ENCODE data around the gene HDAC8. TPM values are rescaled to one million over a fixed set of nuclear protein-coding genes. Genes with fewer than 3 reads are reported as not detected.

HDAC8 gene
- total and polyA plus RNA-seq, 8 donors = 13.0 to 61.1 (median 32.9) TPM

DNA sequence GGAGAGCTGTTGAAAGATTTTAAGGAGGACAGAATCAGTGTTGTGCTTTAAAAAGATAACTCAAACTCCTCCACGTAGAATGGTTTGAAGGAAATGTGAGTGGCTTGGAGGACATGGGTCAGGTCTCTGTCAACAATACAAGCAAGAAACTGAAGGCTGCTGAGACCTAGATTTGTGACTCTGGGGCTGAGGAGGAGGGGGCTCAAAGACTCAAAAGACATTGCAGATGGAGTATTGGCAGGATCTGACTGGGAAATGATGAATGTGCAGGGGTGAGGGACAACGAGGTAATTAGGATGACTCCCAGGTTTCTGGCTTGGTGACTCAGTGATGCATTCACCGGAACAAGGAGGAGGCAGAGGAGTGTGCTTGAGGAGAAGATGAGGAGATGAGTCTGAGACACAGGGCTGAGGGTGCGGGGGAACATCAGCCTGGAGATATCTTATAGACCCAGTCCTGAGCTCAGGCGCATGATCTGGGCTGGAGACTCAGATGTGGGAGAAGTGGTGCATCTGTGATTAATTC lies 292.3 kb downstream of the HDAC8 start:
- WGBS, 5 donors = 50 to 71% (median 67%) methylated on average over 5 of the region's 5 CpGs
- peaks cover 0 to 7% (median 3%) of the 10 kb centered on the region in 4 donors for H3K36me3 ChIP-seq
- H3K27ac ChIP-seq = no peak overlapping the region
- peaks cover 0 to 3% (median 0%) of the 10 kb centered on the region in 3 donors for H3K27me3 ChIP-seq
- intact Hi-C loops (cut with DNase I; ENCODE audit: low total_unique reads) = no loop called here
- TF ChIP-seq POLR2AphosphoS5 (IDR thresholded peaks at IDR 0.05) = no peak
- no peak for TF ChIP-seq CTCF (IDR thresholded peaks at IDR 0.05)
- no peak for TF ChIP-seq POLR2A (IDR thresholded peaks at IDR 0.05)
- no peak for TF ChIP-seq EP300 (IDR thresholded peaks at IDR 0.05)
- peaks cover 0 to 11% (median 9%) of the 10 kb centered on the region in 4 donors for H3K4me1 ChIP-seq
- no peak overlapping the region for H3K4me3 ChIP-seq
- no peaks in the 10 kb centered on the region for H3K9me3 ChIP-seq
- no peak for DNase-seq

Small RNAs within 50 kb of the gene (small RNA-seq; reads per million reads assigned to genes)
- gene RF00019 (0 reads per million in 4 donors), gene RNU2-68P (0.08 to 0.46 (median 0.30) reads per million in 4 donors)

Other genes with a start within 250 kb of the HDAC8 start
- 10 to 100 TPM in 2 of 5 donors, 1 to 10 TPM in 3; 2.0 to 13.4 (median 9.0) TPM for gene PHKA1, start 141.5 kb upstream of the HDAC8 start, total RNA-seq
- 1 to 10 TPM; 3.1 to 4.9 (median 3.8) TPM for gene PHKA1, start 141.5 kb upstream of the HDAC8 start, polyA plus RNA-seq
- gene DMRTC1B, start 204.0 kb upstream of the HDAC8 start, total RNA-seq = not detected
- gene DMRTC1B, start 204.0 kb upstream of the HDAC8 start, polyA plus RNA-seq = 1 to 10 TPM in 2 of 3 donors, under 1 TPM in 1; 0.93 to 2.9 (median 1.1) TPM
- gene FAM236B, start 209.8 kb upstream of the HDAC8 start, total RNA-seq = not detected
- not detected for gene FAM236B, start 209.8 kb upstream of the HDAC8 start, polyA plus RNA-seq
- not detected for gene FAM236D, start 235.4 kb upstream of the HDAC8 start, total RNA-seq
- not detected for gene FAM236D, start 235.4 kb upstream of the HDAC8 start, polyA plus RNA-seq

Data from stomach (tissue), 9 donors.